ENCODE results near the gene KLF9.

The KLF9 gene

DNA sequence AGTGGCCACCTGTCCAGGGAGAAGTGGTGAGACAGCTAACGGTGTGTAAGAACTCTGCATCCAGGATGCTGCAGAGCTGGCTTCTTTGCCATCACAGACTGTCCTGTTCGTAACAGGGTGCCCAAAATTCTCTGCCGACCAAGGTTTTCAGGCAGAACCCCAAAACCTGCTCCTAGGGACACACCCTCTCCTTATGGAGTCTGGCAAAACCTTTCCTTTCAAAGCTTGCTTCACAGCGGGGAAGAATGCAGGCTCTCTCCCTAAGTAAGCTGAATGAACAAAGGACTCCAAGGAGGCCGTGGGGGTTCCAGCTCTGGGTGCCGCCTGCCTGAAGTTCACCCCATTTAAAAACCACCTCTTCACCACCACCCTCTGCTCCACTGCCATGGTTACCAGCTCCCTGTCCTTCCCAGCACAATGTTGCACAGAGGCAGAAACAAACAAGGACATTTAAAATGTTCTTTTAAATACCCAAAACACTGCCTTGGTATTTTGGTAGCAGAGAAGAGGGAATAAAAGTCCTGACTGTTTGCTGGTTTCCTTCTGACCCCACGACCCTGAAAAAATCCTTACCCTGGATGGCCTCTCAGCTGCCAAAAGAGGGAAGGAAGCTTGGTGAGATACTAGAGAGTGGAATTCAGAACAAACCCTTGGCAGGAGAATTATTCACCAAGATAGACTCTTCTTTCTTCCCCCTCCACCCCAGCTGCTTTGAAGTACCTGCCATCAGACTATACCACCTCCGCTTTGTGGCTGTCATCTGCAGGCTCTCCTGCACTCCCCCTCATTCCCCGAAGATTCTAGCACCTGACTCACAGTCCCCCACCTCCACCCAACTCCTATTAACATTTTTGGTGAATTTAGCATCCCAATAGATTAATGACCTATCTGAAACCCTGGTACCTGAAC, 7.1 kb upstream of the KLF9 start:
- no peak for DNase-seq

DNA sequence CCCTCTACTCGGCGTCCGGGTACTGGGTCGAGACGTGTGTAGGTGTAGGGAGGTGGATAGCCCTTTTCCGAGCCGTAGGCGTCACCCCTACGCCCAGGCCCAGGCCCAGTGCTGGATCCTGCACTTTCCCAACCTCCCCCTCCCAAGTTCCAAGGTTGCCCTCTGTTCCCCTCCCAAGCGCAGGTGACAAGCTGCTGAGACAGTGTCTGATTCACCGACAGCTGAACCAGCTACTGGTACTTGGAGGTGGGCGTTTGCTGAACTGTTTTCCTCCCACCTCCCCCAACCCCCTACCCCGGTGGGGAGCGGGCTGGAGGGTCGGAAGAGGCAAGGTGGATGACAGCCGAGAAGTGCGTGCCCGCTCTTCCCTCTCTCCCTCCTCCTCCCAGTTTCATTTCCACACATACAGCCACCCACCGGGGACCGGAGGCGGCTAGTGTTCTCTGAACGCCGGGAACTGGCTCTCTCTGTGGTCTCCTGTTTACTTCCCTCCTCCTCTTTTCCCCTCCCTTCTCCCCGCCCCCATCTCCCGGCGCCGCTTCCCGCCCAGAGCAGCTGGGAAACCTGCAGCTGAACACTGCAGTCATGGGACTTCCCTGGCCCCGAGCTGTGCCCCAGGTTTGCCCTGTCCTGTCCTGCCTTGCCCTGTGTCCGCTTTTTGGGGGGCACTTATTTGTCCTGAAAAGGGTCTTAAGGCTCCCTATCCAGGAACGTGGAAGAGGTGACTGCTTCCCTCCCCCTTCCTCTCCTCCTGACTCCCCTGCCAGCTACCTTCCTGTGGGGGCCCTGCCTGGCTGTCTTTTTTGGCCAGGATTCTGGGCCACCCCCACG, 6.2 kb upstream of the KLF9 start:
- DNase-seq = peak; percentile 39

- DNase-seq = peak; percentile 49
These were observed 5.3 kb upstream of the KLF9 start for GRCh38 chr9:70419556-70420440.

DNA sequence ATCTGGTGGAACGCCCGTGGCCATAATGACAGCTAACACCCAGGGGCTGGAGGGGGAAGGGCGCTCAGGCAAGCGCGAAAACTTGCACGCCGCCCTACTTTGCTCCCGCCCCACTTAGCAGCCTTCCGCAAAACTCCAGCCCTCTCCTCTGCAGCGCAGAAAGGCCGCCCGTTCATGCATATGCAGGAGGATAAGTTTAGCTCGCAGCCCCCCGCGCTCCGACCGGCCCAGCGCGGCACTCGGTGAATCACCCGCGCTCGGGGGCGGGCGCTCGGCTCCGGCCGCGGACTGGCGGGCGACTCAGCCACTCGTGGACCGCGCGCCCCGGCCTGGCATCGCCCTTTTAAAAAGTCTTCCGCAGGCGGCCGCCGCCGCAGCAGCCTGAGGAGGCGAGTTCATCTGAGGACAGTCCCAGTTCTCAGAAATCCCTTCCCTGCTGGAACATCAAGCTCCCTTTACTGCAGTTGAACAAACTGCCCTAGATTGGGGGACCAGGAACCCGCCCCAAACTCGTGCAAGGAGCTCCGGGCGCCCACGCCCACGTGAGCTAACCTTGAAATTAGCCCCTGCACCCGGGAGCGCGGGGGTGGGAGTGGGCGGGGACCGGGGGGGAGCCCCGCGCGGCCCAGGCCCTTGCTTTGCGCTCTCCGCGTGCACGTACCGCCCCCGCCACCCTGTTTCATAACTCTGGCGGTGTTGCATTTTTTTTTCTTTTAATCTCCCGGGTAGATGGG, 4.5 kb upstream of the KLF9 start:
- DNase-seq = peak; percentile 72

DNA sequence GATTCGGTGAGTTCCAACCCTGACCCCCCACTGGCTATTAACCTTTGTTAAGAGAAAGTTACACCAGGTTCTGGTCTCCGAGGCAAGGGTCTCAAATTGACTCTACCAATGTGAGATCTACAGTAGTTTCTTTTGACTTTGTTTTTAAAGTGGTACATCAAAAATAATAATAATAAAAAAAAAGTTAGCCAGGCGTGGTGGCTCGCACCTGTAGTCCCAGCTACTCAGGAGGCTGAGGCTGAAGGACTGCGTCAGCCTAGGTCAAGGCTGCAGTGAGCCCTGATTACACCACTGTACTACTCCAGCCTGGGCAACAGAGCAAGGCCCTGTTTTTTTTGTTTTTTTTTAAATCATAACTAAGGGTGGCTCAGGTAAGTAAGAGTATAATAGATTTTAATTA, 1.0 kb upstream of the KLF9 start:
- no peak for DNase-seq

DNA sequence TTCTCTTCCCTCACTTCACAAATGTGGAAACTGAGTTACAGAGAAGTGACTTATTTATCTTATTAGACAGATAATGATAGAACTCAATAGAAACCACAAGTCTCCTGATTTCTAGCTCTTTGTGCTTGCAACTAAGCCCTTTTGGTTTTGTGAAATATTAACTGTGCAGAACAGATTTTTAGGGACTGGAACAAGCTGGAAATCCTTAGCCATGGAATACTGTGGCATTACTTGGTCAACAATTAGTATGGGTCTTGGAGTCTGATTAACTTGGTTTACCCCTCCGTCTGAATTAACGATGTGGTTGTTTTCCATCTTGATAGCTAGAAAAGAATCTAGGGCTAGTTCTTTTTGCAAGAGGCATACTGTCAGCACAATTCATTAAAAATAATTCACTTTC, 584 bp upstream of the KLF9 start:
- no peak for DNase-seq

DNA sequence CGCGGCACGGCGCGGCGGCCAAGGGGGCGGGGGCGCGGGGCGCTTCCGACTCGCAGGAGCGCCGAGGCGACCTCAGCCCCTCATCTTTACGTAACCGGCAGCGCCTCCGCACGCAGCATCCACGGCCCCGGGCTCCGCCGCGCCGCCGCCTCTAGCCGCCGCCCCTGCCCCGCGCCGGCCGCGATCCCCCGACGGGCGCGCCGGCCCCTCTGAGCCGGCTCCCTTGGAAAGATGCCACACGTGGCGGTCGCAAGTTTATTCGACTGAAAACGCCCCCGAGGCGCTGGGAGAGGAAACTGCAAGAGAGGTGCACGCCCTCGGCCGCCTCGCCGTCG, 1.0 kb downstream of the KLF9 start:
- no peak for DNase-seq

GRCh38 chr9:70412832-70413463, 1.5 kb downstream of the KLF9 start:
- DNase-seq = peak; percentile 47

- no peak for DNase-seq
These were observed 2.3 kb downstream of the KLF9 start for GRCh38 chr9:70411930-70412831.

DNA sequence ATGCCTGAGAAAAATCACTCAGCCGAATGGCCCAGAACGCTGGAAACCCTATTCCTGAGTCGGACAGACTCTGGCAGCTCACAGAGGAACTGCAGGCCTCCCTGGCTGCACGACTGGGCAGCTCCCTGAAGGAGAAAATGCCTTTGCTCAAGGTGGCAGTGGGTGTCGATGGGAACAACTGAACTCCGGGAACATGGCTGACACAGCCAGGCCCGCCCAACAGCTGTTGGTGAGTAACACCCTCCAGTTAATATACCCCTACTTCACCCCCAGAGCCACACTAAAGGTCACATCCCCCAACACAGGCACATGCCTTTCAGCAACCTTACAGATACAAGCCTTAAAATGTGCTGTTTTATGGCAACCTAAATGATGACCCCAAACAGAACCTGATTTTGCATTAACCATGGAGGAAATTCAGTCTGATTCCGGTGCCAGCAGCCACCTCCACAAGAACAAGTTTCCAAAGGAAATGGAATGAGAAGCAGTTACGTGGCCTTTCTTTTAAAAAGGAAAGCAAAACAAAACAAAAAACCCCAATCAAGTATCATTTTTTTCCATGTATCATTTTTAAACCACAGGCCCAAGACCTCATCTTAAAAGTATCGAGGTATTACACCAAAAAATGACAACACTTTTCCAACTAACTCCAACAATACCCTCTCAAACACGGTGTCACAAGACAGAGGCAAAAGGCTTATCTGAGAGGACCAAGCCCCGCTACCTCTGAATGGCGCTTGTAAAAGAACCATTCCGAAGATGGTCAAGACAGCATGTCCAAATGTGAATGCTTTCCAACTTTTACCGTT, 3.1 kb downstream of the KLF9 start:
- no peak for DNase-seq

DNA sequence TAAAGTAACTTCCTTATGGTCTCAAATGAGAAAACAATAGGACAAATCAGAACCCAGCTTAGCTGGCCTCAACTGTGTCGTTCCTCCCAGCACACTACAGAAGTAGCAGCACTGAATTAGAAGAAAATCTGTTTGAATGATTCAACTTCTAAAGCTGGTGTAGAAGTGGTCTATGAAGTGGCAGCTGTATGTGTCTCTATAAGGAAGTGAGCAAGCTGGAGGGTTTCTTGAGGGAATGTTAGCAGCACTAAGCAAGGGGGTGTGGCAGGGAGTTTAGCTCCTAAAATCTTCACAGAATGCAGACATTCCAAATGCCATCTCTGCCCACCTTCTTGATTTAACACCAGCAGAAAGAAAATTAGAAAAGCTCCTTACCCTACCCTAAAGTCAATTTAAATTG, 4.1 kb downstream of the KLF9 start:
- DNase-seq = no peak

DNA sequence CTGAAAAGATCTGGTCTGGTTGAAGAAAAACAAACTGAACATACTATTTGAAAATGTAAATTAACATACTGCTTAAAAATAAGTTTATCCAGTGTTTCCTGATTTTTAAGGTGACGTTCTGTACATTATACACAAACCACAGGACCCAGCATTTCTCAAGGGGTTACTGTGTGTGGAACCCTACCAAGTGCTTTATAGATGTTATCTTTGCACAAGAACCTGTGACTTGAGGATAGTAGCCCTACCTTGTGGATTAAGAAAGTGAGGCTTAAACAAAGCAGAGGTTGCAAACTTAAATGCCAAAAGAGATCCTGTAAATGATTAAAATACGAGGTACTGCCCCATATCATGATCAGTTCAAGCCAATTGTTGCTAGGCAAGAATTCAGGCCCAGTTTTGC, 4.7 kb downstream of the KLF9 start:
- no peak for DNase-seq

- DNase-seq = no peak
These were observed 5.2 kb downstream of the KLF9 start for GRCh38 chr9:70409280-70409679.

DNA sequence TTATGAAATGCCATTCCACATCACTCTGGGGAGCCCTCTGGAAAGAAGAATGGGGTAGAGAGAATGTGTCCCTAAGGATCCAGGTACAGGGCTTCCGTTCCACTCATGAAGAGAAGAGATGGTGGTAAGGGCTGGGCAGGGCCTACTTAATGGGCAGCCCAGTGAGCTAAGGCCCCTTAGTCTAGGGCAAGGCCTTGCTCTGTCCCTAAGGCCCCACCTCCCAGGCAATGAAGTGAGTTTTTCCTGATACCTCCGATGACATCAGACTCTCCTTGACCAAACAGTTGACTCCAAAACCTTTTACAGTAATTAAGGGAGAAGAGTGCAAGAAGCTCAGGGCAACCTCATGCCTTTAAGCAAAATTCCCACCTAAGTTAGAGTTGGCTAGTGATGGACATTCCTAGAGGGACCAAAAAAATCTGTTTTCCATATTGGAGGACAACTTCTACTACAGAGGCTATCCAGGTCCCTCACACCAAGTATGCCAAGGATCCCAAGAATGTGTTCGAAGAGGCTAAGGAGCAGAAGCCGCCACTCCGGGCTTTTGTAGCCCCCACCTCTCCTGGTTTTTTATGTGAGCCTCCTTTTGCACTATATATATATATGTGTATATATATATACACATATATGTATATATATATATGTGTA, 5.9 kb downstream of the KLF9 start:
- DNase-seq = no peak

DNA sequence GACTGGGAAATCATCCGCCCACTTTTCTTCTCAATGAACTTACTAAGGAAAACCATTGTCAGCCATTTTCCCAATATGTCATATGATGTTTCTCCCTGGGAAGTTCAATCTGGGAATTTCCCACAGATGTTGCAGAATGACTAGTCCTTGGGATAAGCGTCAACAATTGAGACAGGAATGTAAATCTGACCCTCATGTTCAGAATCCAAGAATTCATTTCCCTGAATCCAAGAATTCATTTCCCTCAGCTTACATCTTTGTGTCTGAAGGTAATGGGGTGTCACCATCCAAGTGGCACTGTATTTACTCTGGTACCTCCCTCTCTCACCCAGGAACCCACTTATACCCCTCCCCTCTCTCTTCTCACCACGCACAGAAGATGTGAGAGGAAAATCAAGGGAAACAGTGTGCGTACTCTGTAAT, 7.4 kb downstream of the KLF9 start:
- no peak for DNase-seq

GRCh38 chr9:70406434-70406862, 8.0 kb downstream of the KLF9 start:
- no peak for DNase-seq

DNA sequence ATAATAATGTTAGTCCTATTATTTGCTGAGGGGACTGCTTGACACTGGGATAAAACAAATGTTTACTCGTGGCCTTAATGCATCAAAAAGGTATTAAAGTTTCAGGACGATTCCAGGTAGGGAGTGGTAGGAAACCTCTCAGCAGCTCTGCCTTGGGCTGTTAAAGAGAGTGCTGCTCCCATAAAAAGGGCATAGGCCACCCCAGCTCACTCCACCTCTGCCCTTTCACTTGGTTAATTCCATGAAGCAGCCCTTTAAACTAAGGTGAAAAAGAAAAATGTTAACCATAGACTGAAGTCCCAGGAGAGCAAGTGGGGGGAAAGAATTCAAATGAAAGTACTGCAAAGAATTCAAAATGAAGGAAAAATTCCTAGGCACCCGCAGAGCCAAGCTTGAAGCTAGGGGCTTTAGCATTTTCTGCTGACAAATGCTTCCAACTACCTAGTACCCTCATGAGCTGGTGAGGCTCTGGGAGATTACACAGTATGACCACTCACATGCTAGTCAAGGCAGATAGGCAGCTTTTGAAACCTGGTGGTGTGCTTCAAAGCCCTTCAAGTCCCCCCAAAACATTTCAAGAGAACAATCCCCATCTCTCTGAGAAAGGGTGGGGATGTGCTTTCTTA, 8.5 kb downstream of the KLF9 start:
- DNase-seq = no peak

- no peak for DNase-seq
These were observed 10.2 kb downstream of the KLF9 start for GRCh38 chr9:70404261-70404660.

- no peak for DNase-seq
These were observed 10.8 kb downstream of the KLF9 start for GRCh38 chr9:70403618-70404025.
